Lung (tissue), 12 donors: Measurements from ENCODE around the gene APPBP2. TPM values are rescaled to one million over a fixed set of nuclear protein-coding genes. Genes with fewer than 3 reads are reported as not detected.
"Not testable (repeated sequence)": the region's sequence is repeated elsewhere in the genome, so short reads cannot be mapped to it uniquely, and the experiment has no call there.

Experiments used
- ATAC-seq: fragments of 200-7000 bp; cut with Tn5 transposase; one replicate; pipeline ENCODE4 v1.9.1; 2020; ENCODE audit warnings: moderate number of reproducible peaks; ENCODE audit not compliant: insufficient read depth, low FRiP score
- DNase-seq, 3 donors: peaks; one replicate each; pipeline ENCODE4 v3.0.0-alpha.2; 2013 to 2017
- H3K27ac ChIP-seq, 2 donors: one replicate each; pipeline ENCODE4 v1.5.1; 2013; ENCODE audit warnings: mild to moderate bottlenecking in 2 of 2, moderate library complexity in 2 of 2, control low read depth in 1 of 2, inconsistent platforms in 1 of 2, low read depth in 1 of 2, low read length in 1 of 2
- H3K27me3 ChIP-seq, 3 donors: one replicate each; pipeline ENCODE4 v1.5.1; 2013; ENCODE audit warnings: low read length in 2 of 3; ENCODE audit not compliant: control insufficient read depth in 3 of 3, insufficient read depth in 3 of 3
- H3K36me3 ChIP-seq, 4 donors: one replicate each; pipeline ENCODE4 v1.5.1; 2013; ENCODE audit warnings: low read length in 4 of 4, mild to moderate bottlenecking in 1 of 4, moderate library complexity in 1 of 4; ENCODE audit not compliant: control insufficient read depth in 4 of 4, insufficient read depth in 4 of 4
- H3K4me1 ChIP-seq, 5 donors: one replicate each; pipeline ENCODE4 v1.5.1; 2013; ENCODE audit warnings: low read length in 5 of 5, mild to moderate bottlenecking in 2 of 5, moderate library complexity in 1 of 5; ENCODE audit not compliant: control insufficient read depth in 5 of 5, insufficient read depth in 5 of 5
- H3K4me3 ChIP-seq: one replicate; pipeline ENCODE4 v1.5.1; 2013; ENCODE audit warnings: mild to moderate bottlenecking, control low read depth, moderate library complexity
- H3K9ac ChIP-seq, 2 donors: one replicate each; pipeline ENCODE4 v1.5.1; 2013; ENCODE audit warnings: low read length in 2 of 2, control low read depth in 1 of 2; ENCODE audit not compliant: insufficient read depth in 1 of 2
- H3K9me3 ChIP-seq, 4 donors: one replicate each; pipeline ENCODE4 v1.5.1; 2013; ENCODE audit warnings: low read length in 3 of 4, mild to moderate bottlenecking in 1 of 4, moderate library complexity in 1 of 4; ENCODE audit not compliant: control insufficient read depth in 4 of 4, insufficient read depth in 3 of 4
- CTCF ChIP-seq: IDR thresholded peaks from 2 replicates; pipeline ENCODE4 v1.5.1; 2012; ENCODE audit warnings: mild to moderate bottlenecking; ENCODE audit errors: control extremely low read depth, extremely low read depth
- WGBS, 2 donors: extraction: QIAGEN DNeasy Blood & Tissue Kit; methylation state at CpG; one replicate each; pipeline ENCODE4 v1.1.7; 2013; 5-methylcytosine and 5-hydroxymethylcytosine counted together
- polyA plus RNA-seq, 2 donors: library from polyadenylated mRNA; stranded (reverse); fragments of 200-250 nt; gene quantifications; one replicate each; pipeline ENCODE4 v1.2.1, GENCODE V29; 2013
- total RNA-seq, 2 donors: library from RNA; depleted of rRNA in 1 of 2; stranded (reverse); fragments of >200 nt in 1 of 2; gene quantifications; one replicate each; pipeline ENCODE4 v1.2.1, GENCODE V29; 2014 to 2021
- donor health status: control.
- donor health status: control.
- donor health status: Bipolar disorder and iron deficiency.
- donor health status: healthy.
- donor health status: DM: yes; HTN: yes; CAD: no.

The APPBP2 gene
- total and polyA plus RNA-seq, 4 donors: 5.7 to 57.8 (median 20.6) TPM

- WGBS, 2 donors: 52 to 72% methylated on average over 18 of the region's 18 CpGs
- Histone ChIP-seq H3K4me3 (peak within 1 kb of the TSS; percentile 11), H3K9ac (peak within 1 kb of the TSS in 1 of 2 donors; percentile 55), H3K4me1 (peaks cover 0 to 11% (median 0%) of the 10 kb centered on the region in 5 donors), H3K9me3 (no peaks in the 10 kb centered on the region), H3K27ac (no peak within 1 kb of the TSS), H3K27me3 (no peaks in the 10 kb centered on the region), H3K36me3 (no peaks in the 10 kb centered on the region)
- TF ChIP-seq CTCF: no peak
- no peak for DNase-seq
- ATAC-seq: no peak
Observed at GRCh38 chr17:60422162-60422665, 103.8 kb downstream of the APPBP2 start, which contains the start of gene CHCT1. TSS of gene CHCT1 (plus strand) at chr17:60422489. CDS start at chr17:60422593, 104 bp downstream.

- H3K9me3 ChIP-seq: no peaks in the 10 kb centered on the region
- peaks cover 0 to 11% (median 0%) of the 10 kb centered on the region in 5 donors for H3K4me1 ChIP-seq
- H3K36me3 ChIP-seq: no peaks in the 10 kb centered on the region
- no peaks in the 10 kb centered on the region for H3K27me3 ChIP-seq
- H3K27ac ChIP-seq: no peak overlapping the region
- WGBS, 2 donors: 1 to 3% methylated on average over 58 to 66 of the region's 66 CpGs
- no peak for TF ChIP-seq CTCF
- peak; percentile 71 to 74 (median 72) for DNase-seq
- peak overlapping the region in 1 of 2 donors; percentile 55 for H3K9ac ChIP-seq
- H3K4me3 ChIP-seq: peak overlapping the region; percentile 11
- peak; percentile 91 for ATAC-seq
Observed at GRCh38 chr17:60421273-60422161, 104.5 kb downstream of the APPBP2 start.

- not testable (repeated sequence) for H3K27me3 ChIP-seq, H3K4me3 ChIP-seq, H3K27ac ChIP-seq, H3K9me3 ChIP-seq, DNase-seq, H3K36me3 ChIP-seq, H3K9ac ChIP-seq, ATAC-seq
- H3K4me1 ChIP-seq: peaks cover 0 to 11% (median 0%) of the 10 kb centered on the region in 5 donors
- 95 to 96% methylated on average over 7 of the region's 7 CpGs for WGBS, 2 donors
Observed at GRCh38 chr17:60419875-60420274, 106.2 kb downstream of the APPBP2 start.

GRCh38 chr17:60419003-60419402 lies 107.0 kb downstream of the APPBP2 start:
- H3K9me3 ChIP-seq, H3K9ac ChIP-seq, H3K27ac ChIP-seq, H3K27me3 ChIP-seq, H3K36me3 ChIP-seq, H3K4me3 ChIP-seq, DNase-seq, ATAC-seq: not testable (repeated sequence)
- 93 to 98% methylated on average over 4 of the region's 4 CpGs for WGBS, 2 donors
- peaks cover 0 to 11% (median 0%) of the 10 kb centered on the region in 5 donors for H3K4me1 ChIP-seq
